SW 1271 (cell line): Measurements from ENCODE around the gene SLC22A9.
"Not testable (repeated sequence)": the region's sequence is repeated elsewhere in the genome, so short reads cannot be mapped to it uniquely, and the experiment has no call there.

Experiments
- DNase-seq, 2 experiments: peaks; one replicate each; lab custom pipeline; 2025; lab: John Stamatoyannopoulos, UW

The SLC22A9 gene

DNA sequence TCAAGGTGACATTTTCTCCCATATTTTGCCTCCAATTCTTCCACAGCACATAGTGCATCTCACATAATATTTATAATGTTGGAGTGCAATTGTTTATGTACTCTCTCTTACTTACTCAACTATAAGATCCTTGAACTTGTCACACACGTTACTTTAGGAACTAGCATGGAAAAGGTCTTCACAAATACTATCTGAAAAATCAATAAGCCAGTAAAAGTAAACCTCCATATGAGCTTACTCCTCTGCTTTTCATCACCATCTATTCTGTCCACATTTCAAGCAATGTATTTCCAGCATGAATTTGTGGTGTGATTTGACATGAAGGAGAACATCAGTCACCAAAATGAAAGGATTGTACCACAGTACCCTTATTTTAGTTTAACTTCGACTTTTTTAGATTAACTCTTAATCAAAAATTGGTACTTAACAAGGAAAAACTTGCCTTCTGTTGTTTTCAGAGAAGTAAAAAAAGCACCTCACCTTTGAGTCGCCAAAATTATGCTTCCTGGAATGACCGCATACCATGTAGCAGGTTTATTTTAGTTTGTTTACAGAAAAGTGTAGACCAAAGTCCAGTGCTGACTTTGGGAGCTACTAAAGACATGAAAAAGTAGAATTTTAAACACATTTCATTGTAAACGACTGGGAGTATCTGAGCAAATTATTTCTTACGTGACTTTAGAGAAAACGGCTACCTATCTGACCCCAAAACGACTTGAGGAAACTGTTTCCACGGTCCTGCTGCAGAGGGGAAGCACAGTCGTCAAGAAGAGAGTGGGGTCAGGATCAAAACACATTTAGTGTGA lies at the start of gene SLC22A9:
TSS of gene SLC22A9 (plus strand) at position 621 of the 806 bp plus-strand sequence. CDS start 272 bp downstream, outside the sequence.
- no peak for DNase-seq

DNA sequence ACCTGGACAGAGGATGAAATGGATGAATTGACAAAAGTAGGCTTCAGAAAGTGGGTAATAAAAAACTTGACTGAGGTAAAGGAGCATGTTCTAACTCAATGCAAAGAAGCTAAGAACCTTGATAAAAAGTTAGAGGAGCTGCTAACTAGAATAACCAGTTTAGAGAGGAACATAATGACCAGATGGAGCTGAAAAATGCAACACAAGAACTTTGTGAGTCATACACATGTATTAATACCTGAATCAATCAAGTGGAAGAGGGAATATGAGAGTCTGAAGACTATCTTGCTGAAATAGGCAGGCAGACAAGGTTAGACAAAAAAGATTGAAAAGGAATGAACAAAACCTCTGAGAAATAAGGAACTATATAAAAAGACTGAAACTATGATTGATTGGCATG lies 47.9 kb upstream of the SLC22A9 start:
- DNase-seq = no peak

DNA sequence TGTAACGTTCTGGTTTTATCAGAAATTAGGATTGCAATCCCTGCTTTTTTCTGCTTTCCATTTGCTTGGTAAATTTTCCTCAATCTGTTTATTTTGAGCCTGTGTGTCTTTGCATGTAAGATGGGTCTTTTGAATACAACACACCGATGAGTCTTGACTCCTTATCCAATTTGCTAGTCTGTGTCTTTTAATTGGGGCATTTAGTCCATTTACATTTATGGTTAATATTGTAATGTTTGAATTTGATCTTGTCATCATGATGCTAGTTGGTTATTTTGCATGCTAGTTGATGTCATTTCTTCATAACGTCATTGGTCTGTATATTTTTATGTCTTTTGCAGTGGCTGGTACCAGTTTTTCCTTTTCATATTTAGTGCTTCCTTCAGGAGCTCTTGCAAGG lies 34.5 kb upstream of the SLC22A9 start:
- not testable (repeated sequence) for DNase-seq

DNA sequence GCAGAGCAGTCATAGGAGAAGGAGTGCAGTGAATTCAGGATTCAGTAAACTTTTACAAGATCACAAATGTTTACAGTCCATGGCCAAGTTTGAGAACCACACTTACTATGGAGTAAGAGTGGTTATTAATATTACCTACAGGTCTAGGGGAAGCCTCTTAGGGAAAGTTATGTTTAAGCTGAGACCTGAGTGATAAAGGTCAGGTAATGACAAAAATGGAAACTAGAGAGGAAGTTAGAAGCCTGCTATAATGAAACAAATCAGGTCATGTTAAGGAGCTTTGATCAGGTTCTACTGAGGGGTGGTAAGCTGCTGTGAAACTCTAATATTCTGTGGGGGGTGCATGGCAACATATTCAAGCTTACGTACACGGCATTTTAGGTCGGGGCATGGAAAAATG lies 32.5 kb upstream of the SLC22A9 start:
- no peak for DNase-seq

DNA sequence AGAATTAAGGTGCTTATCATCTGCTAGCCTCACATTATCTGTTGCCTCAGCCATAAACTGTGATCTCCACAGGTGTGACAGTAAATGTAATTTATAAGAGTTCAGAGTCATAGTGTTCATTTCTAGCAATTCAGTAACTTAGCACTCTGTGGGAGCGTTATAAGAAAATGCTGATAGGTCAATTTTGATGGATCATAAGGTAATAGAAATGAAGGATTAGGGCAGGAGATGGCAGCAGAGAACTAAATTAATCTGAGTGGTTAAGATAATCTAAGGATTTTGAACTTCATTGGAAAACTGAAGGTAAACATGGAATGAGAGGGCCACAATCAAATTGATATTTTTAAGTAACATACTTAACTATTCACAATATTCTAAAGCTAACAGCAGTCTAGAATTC lies 26.5 kb upstream of the SLC22A9 start:
- no peak for DNase-seq

DNA sequence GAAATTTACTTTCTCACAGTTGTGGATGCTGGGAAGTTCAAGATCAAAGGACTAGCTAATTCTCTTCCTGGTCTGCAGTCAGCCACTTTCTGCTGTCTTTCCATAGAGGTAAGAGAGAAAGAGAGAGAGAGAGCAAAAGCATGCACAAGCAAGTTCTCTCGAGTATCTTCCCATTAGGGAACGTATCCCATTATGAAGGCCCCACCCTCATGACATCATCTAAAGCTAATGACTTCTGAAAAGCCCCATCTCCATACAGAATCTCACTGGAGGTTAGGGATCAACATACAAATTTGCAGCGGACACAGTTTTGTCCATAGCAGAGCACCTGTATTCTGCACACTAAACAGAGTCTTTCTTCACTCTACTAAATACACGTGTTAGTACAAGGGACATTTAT lies 17.4 kb upstream of the SLC22A9 start:
- DNase-seq = no peak

DNA sequence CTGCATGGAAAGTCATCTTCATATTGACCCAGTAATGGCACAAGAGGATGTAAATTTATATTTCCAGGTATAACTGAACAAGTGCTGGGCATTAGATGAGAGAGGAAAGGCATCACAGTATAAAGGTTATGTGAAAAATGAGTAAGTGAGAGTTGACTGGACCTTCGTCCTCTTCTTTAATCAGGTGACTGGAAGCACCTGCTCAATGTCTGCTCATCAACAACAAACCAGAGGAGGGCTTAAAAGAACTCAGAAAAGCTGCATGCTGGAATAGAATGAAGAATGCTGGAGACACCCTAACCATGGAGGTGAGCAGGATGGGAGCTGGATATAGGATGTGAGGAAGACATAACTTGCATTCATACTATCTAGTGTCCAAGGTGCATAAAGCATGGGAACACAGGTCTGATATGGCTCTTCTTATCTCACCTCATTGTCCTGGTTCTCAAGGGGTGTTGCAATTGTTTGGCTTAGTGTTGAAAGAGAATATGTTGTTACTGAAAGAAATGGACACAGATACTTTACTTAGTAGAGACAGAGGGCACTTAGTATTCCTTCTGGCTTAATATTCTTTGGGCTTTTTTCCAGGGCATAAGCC lies 7.3 kb upstream of the SLC22A9 start:
- no peak for DNase-seq

DNA sequence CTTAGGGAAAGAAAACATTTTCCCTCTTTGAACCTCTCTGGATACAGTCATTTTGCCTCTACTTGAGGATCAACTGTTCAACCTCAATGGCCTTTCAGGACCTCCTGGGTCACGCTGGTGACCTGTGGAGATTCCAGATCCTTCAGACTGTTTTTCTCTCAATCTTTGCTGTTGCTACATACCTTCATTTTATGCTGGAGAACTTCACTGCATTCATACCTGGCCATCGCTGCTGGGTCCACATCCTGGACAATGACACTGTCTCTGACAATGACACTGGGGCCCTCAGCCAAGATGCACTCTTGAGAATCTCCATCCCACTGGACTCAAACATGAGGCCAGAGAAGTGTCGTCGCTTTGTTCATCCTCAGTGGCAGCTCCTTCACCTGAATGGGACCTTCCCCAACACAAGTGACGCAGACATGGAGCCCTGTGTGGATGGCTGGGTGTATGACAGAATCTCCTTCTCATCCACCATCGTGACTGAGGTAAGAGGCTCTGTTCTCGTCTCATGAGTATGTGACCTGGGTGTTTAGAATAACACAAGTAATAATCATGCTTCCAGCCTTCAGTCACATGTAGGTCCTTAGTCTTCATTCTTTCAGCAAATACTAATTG lies 495 bp downstream of the SLC22A9 start:
- DNase-seq = no peak

DNA sequence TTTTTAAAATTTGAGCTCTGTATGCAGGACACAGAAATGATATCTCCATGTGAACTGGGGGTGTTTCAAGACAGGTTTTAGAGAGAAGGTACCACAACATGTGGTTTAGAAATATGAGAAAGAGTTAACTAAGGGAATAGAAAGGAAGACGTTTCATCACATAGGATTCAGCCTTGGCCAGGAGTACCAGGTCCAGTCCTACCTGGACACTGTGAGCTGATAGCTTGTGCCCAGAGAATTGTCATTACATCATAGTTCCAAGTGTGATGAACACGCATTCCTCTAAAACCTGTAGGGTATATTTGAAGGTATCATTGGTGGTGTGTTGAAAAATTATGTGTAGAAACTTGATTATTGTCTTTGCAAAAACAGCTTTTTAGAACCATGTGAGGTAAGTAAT lies 1.8 kb downstream of the SLC22A9 start:
- DNase-seq = no peak

DNA sequence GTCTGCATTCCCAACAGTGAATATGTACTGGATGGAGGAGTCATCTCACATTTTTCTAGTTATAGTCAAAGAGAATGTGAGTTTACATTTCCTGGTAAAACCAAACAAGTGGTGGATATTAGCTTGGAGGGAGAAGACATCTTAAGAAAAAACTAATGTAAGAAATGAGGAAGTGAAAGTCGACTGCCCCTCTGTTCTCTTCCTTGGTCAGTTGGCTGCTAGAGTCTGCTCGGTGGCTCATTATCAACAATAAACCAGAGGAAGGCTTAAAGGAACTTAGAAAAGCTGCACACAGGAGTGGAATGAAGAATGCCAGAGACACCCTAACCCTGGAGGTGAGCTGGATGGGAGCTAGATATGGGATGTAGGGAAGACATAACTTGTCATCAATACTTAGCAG lies 5.8 kb downstream of the SLC22A9 start:
- DNase-seq = no peak

DNA sequence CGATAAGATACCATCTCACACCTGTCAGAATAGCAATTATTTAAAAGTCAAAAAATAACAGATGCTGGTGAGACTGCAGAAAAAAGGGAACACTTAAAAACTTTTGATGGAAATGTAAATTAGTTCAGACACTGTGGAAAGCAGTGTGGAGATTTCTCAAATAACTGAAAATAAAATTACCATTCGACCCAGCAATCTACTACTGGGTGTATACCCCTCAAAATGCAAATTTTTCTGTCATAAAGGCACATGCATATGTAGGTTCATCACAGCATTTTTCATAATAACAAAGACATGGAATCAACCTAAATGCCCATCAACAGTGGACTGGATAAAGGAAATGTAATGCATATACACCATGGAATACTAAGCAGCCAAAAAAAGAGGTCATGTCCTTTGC lies 10.5 kb downstream of the SLC22A9 start:
- no peak for DNase-seq

DNA sequence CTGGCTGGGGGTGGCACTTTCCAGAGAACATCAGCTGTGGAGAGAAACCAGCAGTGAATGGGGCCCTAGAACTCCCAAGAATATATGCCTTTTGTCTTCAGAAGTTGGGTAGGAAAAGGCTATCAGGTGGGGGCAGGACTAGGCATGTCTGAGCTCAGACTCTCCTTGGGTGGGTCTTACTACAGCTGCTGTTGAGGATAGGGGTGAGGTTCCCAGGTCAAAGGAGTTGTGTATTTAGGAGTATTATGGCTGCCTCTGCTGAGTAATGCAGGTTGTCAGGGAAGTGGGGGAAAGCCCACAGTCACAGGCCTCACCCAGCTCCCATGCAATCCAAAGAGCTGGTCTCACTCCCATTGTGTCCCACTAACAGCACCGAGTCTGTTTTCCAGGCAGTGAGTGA lies 26.1 kb downstream of the SLC22A9 start:
- no peak for DNase-seq

DNA sequence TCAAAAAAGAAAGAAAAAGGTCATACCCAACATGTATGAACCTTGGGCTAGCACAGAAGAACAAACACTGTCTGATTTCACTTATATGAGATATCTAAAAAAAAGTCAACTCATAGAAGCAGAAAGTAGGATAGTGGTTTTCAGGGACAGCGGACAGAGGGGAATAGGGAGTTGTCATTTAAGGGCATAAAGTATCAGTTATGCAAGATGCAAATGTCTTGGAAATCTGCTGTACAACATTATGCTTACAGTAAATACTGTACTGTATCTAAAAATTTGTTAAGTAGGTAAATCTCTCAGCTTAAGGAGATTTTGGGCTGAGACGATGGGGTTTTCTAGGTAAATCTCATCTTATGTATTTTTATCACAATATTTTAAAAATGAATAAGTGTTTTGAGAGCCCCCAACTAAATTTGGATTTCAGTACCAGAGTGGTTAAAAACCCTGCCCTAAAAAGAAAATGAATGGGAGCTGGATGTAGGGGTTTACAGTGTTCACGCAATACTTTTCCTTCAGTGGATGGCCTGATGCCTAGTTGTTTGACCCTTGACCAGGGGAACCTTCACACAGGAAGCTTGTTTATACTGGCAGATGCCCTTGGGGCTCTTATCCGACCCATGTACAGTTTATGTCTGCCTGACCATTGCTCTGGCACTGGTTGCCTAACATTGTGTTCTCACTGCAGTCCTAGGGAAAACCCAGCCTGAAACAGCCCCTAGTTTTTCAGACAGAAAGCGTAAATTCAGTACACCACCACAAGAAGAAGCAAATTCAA lies 34.8 kb downstream of the SLC22A9 start:
- DNase-seq = no peak

DNA sequence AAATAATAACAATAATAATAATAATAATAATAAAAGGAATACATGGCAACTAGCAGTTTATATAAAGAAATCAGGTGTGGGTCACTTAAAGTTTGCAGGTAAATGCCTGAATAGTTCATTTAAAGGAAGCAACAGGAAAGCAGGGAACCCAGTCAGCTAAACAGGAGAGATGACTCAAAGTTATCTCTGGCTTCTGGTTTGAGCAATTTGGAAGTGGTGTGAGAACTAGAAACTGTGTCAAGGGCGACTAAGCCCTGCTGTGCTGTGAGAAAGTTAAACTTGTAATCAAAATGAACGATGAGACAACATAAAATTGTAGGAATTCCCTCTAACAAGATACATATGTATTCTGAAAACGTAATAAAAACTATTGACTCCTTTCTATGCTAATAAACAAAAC lies 35.5 kb downstream of the SLC22A9 start:
- DNase-seq = no peak

DNA sequence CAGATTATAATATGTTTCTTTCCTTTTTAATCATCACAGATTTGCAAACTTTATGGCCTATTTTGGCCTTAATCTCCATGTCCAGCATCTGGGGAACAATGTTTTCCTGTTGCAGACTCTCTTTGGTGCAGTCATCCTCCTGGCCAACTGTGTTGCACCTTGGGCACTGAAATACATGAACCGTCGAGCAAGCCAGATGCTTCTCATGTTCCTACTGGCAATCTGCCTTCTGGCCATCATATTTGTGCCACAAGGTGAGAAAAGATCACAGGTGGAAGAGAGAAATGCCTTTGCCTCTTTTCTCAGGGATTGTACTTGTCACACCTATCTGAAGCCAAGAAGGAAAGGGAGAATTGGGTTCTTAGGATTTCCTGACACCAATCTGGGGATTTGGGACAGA lies 36.9 kb downstream of the SLC22A9 start:
- DNase-seq = no peak

DNA sequence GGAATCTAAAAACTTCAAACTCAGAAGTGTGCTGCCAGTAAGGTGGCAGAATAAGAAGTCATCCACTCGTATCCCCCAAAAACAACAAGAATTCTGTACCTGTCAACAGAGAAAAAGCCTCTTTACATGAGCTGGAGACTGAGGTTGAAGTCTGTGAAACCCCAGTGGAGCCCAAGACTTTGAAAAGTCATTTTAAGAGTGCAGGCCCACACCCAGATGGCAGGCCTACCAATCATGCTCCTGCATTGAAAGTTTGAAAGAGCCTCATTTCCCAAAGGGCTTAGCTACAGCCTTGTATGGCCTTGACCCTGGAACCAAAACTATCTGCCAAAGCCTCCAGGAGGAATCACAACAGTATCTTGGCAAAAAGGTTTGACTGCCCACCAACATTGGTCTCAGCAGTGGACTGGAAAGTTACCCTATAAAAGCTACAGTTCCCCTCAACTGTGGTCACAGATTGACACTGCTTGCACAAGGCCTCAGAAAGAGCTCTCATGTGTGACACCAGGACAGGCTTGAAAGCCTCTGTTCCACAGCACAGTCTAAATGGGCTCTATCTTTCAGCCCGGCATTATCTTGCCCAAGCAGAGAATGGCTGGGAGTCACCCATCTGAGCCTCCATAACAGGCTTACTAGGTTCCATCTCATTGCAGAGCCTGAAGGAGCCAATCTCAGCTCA lies 47.7 kb downstream of the SLC22A9 start:
- no peak for DNase-seq

DNA sequence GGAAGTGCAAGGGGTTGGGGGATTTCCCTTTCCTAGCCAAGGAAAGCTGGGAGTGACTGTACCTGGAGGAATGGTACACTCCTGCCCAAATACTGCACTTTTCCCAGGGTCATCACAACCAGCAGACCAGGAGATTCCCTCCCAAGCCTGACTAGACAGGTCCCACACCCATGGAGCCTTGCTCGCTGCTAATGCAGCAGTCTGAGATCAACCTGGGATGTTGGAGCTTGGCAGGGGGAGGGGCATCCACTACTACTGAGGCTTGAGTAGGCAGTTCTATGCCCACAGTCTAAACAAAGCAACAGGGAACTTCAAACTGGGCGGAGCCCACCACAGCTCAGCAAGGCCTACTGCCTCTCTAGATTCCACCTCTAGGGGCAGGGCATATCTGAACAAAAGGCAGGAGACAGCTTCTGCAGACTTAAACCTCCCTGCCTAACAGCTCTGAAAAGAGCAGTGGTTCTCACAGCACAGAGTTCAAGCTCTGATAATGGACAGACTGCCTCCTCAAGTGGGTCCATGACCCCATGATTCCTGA lies 58.5 kb downstream of the SLC22A9 start:
- no peak for DNase-seq

DNA sequence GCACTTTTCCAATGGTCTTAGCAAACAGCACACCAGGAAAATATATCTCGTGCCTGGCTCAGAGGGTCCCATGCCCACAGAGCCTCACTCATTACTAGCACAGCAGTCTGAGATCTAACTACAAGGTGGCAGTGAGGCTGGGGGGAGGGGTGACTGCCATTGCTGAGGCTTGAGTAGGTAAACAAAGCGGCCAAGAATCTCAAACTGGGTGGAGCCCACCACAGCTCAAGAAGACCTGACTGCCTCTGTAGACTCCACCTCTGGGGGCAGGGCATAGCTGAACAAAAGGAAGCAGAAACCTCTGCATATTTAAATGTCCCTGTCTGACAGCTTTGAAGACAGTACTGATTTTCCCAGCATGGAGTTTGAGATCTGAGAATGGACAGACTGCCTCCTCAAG lies 61.1 kb downstream of the SLC22A9 start:
- not testable (repeated sequence) for DNase-seq

DNA sequence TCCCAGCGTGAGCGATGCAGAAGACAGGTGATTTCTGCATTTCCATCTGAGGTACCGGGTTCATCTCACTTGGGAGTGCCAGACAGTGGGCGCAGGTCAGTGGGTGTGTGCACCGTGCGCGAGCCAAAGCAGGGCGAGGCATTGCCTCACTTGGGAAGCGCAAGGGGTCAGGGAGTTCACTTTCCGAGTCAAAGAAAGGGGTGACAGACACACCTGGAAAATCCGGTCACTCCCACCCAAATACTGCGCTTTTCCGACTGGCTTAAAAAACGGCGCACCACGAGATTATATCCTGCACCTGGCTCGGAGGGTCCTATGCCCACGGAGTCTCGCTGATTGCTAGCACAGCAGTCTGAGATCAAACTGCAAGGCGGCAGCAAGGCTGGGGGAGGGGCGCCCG lies 65.8 kb downstream of the SLC22A9 start:
- DNase-seq = not testable (repeated sequence)

DNA sequence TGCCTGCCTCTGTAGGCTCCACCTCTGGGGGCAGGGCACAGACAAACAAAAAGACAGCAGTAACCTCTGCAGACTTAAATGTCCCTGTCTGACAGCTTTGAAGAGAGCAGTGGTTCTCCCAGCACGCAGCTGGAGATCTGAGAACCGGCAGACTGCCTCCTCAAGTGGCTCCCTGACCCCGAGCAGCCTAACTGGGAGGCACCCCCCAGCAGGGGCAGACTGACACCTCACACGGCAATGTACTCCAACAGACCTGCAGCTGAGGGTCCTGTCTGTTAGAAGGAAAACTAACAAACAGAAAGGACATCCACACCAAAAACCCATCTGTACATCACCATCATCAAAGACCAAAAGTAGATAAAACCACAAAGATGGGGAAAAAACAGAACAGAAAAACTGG lies 66.2 kb downstream of the SLC22A9 start:
- DNase-seq = not testable (repeated sequence)

DNA sequence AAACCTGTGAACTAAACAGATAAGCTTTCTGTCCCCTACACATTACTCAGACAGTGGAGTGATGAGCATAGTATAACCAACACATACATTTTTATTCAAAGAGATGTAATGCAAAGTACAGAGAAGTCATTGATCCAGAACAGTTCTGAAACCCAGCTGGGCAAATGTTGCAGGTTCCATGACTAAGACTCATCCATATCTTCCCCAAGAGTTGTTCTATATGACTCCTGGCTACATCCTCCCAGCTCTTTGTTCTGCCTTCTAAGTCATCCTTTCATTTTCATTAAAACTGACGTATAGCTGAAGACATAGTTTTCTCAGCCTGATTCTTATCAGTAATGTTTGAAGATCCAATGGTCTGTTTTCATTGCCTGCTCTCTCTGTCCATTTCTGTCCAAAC lies 74.1 kb downstream of the SLC22A9 start:
- no peak for DNase-seq

DNA sequence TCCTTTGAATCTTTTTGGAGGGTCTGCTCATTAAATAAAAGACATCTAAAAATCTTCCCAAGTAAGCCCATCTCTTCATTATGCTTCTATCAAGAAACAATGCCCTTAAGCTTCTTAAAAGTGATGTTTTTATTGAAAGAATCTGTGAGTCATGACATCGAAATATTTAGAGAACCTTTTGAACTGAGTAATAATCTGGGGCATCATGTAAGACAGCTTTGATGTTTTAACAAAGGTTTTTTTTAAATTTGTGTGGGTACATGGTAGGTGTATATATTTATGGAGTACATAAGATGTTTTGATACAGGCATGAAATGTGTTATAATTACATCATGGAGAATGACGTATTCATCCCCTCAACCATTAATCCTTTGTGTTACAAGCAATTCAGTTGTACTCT lies 74.6 kb downstream of the SLC22A9 start:
- DNase-seq = no peak
